HepG2 (cell line): ENCODE measurements around the gene ISG20. TPM values are rescaled to one million over a fixed set of nuclear protein-coding genes. Genes with fewer than 3 reads are reported as not detected.
A peak's percentile ranks its signal among the peaks of the same experiment; 100 is the strongest.

ENCODE experiments used
- FOXO1 ChIP-seq: sonication (generic); formaldehyde crosslinking; IDR thresholded peaks from 2 replicates; pipeline ENCODE4 v1.4.0; 2020; ENCODE audit warnings: missing genetic modification reagents
- HDAC1 ChIP-seq: sonication (generic); formaldehyde crosslinking; IDR thresholded peaks from 2 replicates; pipeline ENCODE4 v1.5.1; 2020; ENCODE audit warnings: mild to moderate bottlenecking, missing genetic modification reagents
- HNRNPUL1 ChIP-seq: fragments of 200-400 bp; formaldehyde crosslinking; IDR thresholded peaks from 2 replicates; pipeline ENCODE4 v1.6.1; 2017; ENCODE audit warnings: low read depth, mild to moderate bottlenecking, low read length, moderate library complexity
- JUND ChIP-seq: sonication (generic); formaldehyde crosslinking; IDR thresholded peaks from 2 replicates; pipeline ENCODE4 v1.8.0; 2022; ENCODE audit warnings: mild to moderate bottlenecking, missing genetic modification reagents
- NPAS2 ChIP-seq: sonication (generic); formaldehyde crosslinking; IDR thresholded peaks from 2 replicates; pipeline ENCODE4 v1.8.0; 2022; ENCODE audit warnings: mild to moderate bottlenecking, missing genetic modification reagents, borderline replicate concordance
- SIX1 ChIP-seq: sonication (generic); formaldehyde crosslinking; IDR thresholded peaks from 2 replicates; pipeline ENCODE4 v1.4.0; 2020; ENCODE audit warnings: missing genetic modification reagents, borderline replicate concordance
- ZNF776 ChIP-seq: sonication (generic); formaldehyde crosslinking; IDR thresholded peaks from 2 replicates; pipeline ENCODE4 v1.4.0; 2020; ENCODE audit warnings: mild to moderate bottlenecking, missing genetic modification reagents
- polyA plus RNA-seq, 8 experiments: library from polyadenylated mRNA; depleted of rRNA in 3 of 8; stranded (reverse) in 7 of 8; unstranded in 1 of 8; fragments of >200 nt; fragmentation: Illumina TruSeq in 4 of 8; extraction: Trizol in 4 of 8; gene quantifications; 2 replicates each; pipeline versions ENCODE4 v1.2.1 to v1.2.3, GENCODE V29; 2011 to 2016; ENCODE audit warnings: low read depth in 4 of 8, missing spikeins in 1 of 8, mixed read lengths in 1 of 8; ENCODE audit not compliant: insufficient read depth in 1 of 8
- total RNA-seq, 5 experiments: library from RNA; depleted of rRNA; stranded (reverse); fragments of >200 nt; fragmentation: Illumina TruSeq; extraction: Trizol; gene quantifications; 2 replicates each; pipeline ENCODE4 v1.2.3, GENCODE V29; 2016; ENCODE audit warnings: low read depth in 1 of 5
- TF ChIP-seq, protein P1 (sequence below): sonication (generic); formaldehyde crosslinking; IDR thresholded peaks from 2 replicates; pipeline ENCODE4 v1.4.0; 2020; ENCODE audit warnings: missing genetic modification reagents
- TF ChIP-seq, protein P2 (sequence below): IDR thresholded peaks from 2 replicates; pipeline ENCODE4 v1.6.1; 2016; ENCODE audit warnings: low read depth, control low read depth
- TF ChIP-seq, protein P3 (sequence below): sonication (generic); formaldehyde crosslinking; IDR thresholded peaks from 2 replicates; pipeline ENCODE4 v1.4.0; 2020; ENCODE audit warnings: mild to moderate bottlenecking, missing genetic modification reagents

Gene ISG20
- total and polyA plus RNA-seq, 2 of the 13 experiments (the other 11 are each of a cell fraction or from before 2014, with no cell fraction given), result 6.3 to 31.5 TPM

DNA sequence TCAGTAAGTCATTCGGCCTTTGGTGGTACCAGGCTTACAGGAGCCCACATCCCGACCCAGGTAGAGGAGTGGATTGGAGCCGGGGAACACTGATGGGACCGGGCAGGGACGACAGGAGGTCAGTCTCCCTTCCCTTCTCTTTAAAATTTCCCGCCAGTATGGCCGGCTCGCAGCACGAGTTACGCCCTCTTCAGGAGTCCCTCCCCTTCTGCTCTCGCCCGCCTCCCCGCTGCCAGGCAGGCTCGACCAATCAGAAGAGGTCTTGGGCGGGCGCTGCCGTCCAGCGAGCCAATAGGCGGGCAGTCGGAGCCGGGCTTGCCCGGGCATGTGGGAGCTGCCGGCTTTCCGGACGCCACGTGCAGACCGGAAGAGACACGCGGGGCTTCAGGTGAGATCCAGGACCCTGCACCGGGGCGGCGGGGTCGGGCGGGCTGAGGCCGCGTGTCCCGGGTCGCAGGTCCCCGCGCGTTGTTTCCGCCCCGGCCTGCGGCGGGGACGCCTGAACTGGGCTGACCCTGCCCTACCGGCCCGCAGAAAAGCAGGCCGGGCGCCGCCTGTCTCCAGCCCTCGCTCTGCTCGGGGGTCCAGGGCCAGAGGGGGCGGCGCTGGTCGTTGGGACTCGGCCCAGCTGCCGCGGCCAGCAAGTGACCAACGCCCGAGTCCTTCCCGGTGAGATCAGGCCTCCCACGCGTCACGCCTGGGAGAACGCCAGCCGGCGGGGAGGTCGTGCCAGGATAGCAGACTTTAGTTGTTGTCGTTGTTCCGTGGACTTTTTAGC, 17.6 kb upstream of the ISG20 start, which contains the start of gene AEN (continued):
- 0 out of 2 replicates have a peak, but pooled peaks have one; percentile 72 for TF ChIP-seq NPAS2 (CRISPR knock-in tag)
- TF ChIP-seq, protein P1, sequence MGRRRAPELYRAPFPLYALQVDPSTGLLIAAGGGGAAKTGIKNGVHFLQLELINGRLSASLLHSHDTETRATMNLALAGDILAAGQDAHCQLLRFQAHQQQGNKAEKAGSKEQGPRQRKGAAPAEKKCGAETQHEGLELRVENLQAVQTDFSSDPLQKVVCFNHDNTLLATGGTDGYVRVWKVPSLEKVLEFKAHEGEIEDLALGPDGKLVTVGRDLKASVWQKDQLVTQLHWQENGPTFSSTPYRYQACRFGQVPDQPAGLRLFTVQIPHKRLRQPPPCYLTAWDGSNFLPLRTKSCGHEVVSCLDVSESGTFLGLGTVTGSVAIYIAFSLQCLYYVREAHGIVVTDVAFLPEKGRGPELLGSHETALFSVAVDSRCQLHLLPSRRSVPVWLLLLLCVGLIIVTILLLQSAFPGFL (CRISPR knock-in tag), result no peak
- no peak for TF ChIP-seq SIX1 (CRISPR knock-in tag)
- peak; percentile 98 for TF ChIP-seq HDAC1 (CRISPR knock-in tag)
- 0 out of 2 replicates have a peak, but pooled peaks have one; percentile 13 for TF ChIP-seq FOXO1 (CRISPR knock-in tag)
- TF ChIP-seq, protein P2, sequence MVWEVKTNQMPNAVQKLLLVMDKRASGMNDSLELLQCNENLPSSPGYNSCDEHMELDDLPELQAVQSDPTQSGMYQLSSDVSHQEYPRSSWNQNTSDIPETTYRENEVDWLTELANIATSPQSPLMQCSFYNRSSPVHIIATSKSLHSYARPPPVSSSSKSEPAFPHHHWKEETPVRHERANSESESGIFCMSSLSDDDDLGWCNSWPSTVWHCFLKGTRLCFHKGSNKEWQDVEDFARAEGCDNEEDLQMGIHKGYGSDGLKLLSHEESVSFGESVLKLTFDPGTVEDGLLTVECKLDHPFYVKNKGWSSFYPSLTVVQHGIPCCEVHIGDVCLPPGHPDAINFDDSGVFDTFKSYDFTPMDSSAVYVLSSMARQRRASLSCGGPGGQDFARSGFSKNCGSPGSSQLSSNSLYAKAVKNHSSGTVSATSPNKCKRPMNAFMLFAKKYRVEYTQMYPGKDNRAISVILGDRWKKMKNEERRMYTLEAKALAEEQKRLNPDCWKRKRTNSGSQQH (CRISPR knock-in tag), result peak; percentile 69; the same call in 1 of the 2 replicates
- 0 out of 2 replicates have a peak, but pooled peaks have one; percentile 10 for TF ChIP-seq JUND (CRISPR knock-in tag)
- TF ChIP-seq ZNF776 (CRISPR knock-in tag), result peak; percentile 75; the same call in 1 of the 2 replicates
- no peak for TF ChIP-seq HNRNPUL1
- TF ChIP-seq, protein P3, sequence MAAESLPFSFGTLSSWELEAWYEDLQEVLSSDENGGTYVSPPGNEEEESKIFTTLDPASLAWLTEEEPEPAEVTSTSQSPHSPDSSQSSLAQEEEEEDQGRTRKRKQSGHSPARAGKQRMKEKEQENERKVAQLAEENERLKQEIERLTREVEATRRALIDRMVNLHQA (CRISPR knock-in tag), result no peak
